SK-N-MC (cell line): ENCODE measurements around the gene TMEM165.

ENCODE experiments used
- DNase-seq: peaks from one replicate; pipeline ENCODE4 v3.0.0-alpha.2; 2011; ENCODE audit warnings: low read depth, low spot score
- H3K27ac ChIP-seq: fragments of 200-600 bp; sonication (generic); 2 replicates; pipeline ENCODE4 v1.5.1; 2016; ENCODE audit warnings: mixed run types
- H3K36me3 ChIP-seq: fragments of 200-600 bp; sonication (generic); 2 replicates; pipeline ENCODE4 v1.6.1; 2017; ENCODE audit warnings: antibody characterized with exemption, low read length, mixed read lengths; ENCODE audit not compliant: insufficient read depth
- H3K4me3 ChIP-seq: fragments of 200-600 bp; sonication (generic); 2 replicates; pipeline ENCODE4 v1.5.1; 2016
- H3K9ac ChIP-seq: fragments of 200-600 bp; sonication (generic); 2 replicates; pipeline ENCODE4 v1.8.0; 2017; ENCODE audit warnings: mixed run types, mixed read lengths; ENCODE audit not compliant: insufficient read length
- H3K9me3 ChIP-seq: fragments of 200-600 bp; sonication (generic); 2 replicates; pipeline ENCODE4 v1.6.1; 2017; ENCODE audit warnings: low read depth, mild to moderate bottlenecking, antibody characterized with exemption, low read length, moderate library complexity, mixed read lengths
- EZH2 ChIP-seq: fragments of 200-600 bp; sonication (generic); IDR thresholded peaks from one replicate; pipeline ENCODE4 v1.6.1; 2017; ENCODE audit warnings: antibody characterized with exemption
- FOXP2 ChIP-seq: optimal IDR thresholded peaks from 2 replicates; pipeline ENCODE3; 2011; ENCODE audit warnings: mild to moderate bottlenecking, moderate library complexity; ENCODE audit not compliant: insufficient read depth; ENCODE audit errors: extremely low read length, control extremely low read depth
- POLR2AphosphoS5 ChIP-seq: IDR thresholded peaks from 2 replicates; pipeline ENCODE4 v1.6.1; 2012; ENCODE audit warnings: mild to moderate bottlenecking, low read depth, low read length, borderline replicate concordance

Gene TMEM165

GRCh38 chr4:55431710-55432336, 36.1 kb downstream of the TMEM165 start:
- Histone ChIP-seq H3K9me3 (no peaks in the 10 kb centered on the region), H3K27ac (no peak overlapping the region), H3K36me3 (peaks cover 81% of the 10 kb centered on the region), H3K9ac (no peak overlapping the region), H3K4me3 (no peak overlapping the region)
- no peak for DNase-seq
- TF ChIP-seq FOXP2 (no peak), EZH2 (no peak), POLR2AphosphoS5 (no peak)

GRCh38 chr4:55435141-55435841, 39.5 kb downstream of the TMEM165 start:
- H3K4me3 ChIP-seq, result no peak overlapping the region
- H3K36me3 ChIP-seq, result peaks cover 77% of the 10 kb centered on the region
- no peak overlapping the region for H3K27ac ChIP-seq
- no peaks in the 10 kb centered on the region for H3K9me3 ChIP-seq
- no peak for DNase-seq
- no peak for TF ChIP-seq FOXP2
- no peak for TF ChIP-seq EZH2
- no peak for TF ChIP-seq POLR2AphosphoS5
- no peak overlapping the region for H3K9ac ChIP-seq

- no peak overlapping the region for H3K9ac ChIP-seq
- H3K9me3 ChIP-seq, result no peaks in the 10 kb centered on the region
- no peak for DNase-seq
- H3K27ac ChIP-seq, result no peak overlapping the region
- peaks cover 69% of the 10 kb centered on the region for H3K36me3 ChIP-seq
- no peak for TF ChIP-seq FOXP2
- no peak for TF ChIP-seq EZH2
- no peak for TF ChIP-seq POLR2AphosphoS5
- H3K4me3 ChIP-seq, result no peak overlapping the region
These were observed 41.6 kb downstream of the TMEM165 start for GRCh38 chr4:55437356-55437796.

GRCh38 chr4:55437823-55438222, 42.1 kb downstream of the TMEM165 start:
- Histone ChIP-seq H3K4me3 (no peak overlapping the region), H3K9ac (no peak overlapping the region), H3K9me3 (no peaks in the 10 kb centered on the region), H3K27ac (no peak overlapping the region), H3K36me3 (peaks cover 69% of the 10 kb centered on the region)
- DNase-seq, result no peak
- TF ChIP-seq POLR2AphosphoS5 (no peak), EZH2 (no peak)

- Histone ChIP-seq H3K9ac (no peak overlapping the region), H3K4me3 (no peak overlapping the region), H3K9me3 (no peaks in the 10 kb centered on the region), H3K27ac (no peak overlapping the region), H3K36me3 (peaks cover 68% of the 10 kb centered on the region)
- DNase-seq, result no peak
- no peak for TF ChIP-seq EZH2
- no peak for TF ChIP-seq POLR2AphosphoS5
- TF ChIP-seq FOXP2, result no peak
These were observed 42.6 kb downstream of the TMEM165 start for GRCh38 chr4:55438314-55438713.

- TF ChIP-seq POLR2AphosphoS5, result no peak
- TF ChIP-seq FOXP2, result no peak
- TF ChIP-seq EZH2, result no peak
- H3K9me3 ChIP-seq, result no peaks in the 10 kb centered on the region
These were observed 43.3 kb downstream of the TMEM165 start for GRCh38 chr4:55439023-55439422.

GRCh38 chr4:55440786-55441185, 45.0 kb downstream of the TMEM165 start:
- no peak overlapping the region for H3K4me3 ChIP-seq
- no peak overlapping the region for H3K27ac ChIP-seq
- H3K36me3 ChIP-seq, result peaks cover 48% of the 10 kb centered on the region
- DNase-seq, result no peak
- no peak for TF ChIP-seq FOXP2
- no peak for TF ChIP-seq EZH2
- no peak for TF ChIP-seq POLR2AphosphoS5
- H3K9me3 ChIP-seq, result no peaks in the 10 kb centered on the region
- no peak overlapping the region for H3K9ac ChIP-seq

More at GRCh38 chr4:55439023-55439422, 43.3 kb downstream of the TMEM165 start:
- H3K4me3 ChIP-seq, result no peak overlapping the region
- H3K9ac ChIP-seq, result no peak overlapping the region
- DNase-seq, result no peak
- no peak overlapping the region for H3K27ac ChIP-seq
- H3K36me3 ChIP-seq, result peaks cover 66% of the 10 kb centered on the region

- no peak overlapping the region for H3K4me3 ChIP-seq
- no peak for DNase-seq
- H3K9ac ChIP-seq, result no peak overlapping the region
- peak overlapping the region; percentile 2; the same call in 1 of the 2 replicates for H3K27ac ChIP-seq
- TF ChIP-seq POLR2AphosphoS5 (no peak), FOXP2 (no peak), EZH2 (no peak)
- H3K36me3 ChIP-seq, result peaks cover 39% of the 10 kb centered on the region
- no peaks in the 10 kb centered on the region for H3K9me3 ChIP-seq
These were observed 46.8 kb downstream of the TMEM165 start for GRCh38 chr4:55442541-55442940.
